Caco-2 (cell line): Measurements from ENCODE around the gene DUOX1. TPM values are rescaled to one million over a fixed set of nuclear protein-coding genes. Genes with fewer than 3 reads are reported as not detected.

Experiments
- BruUV-seq: library from RNA; stranded (reverse); fragments of 400-500 nt; replicated peaks from 2 replicates; lab custom pipeline; 2021; lab: Mats Ljungman, UMichigan
- CTCF ChIA-PET: fragments of 300-600 bp; sonication (Branson Sonifier 250); formaldehyde crosslinking; loops from one replicate; lab custom pipeline; 2022; ENCODE audit warnings: antibody characterized with exemption; lab: Charles Lee
- POLR2A ChIA-PET: fragments of 300-600 bp; sonication (Branson Sonifier 250); formaldehyde crosslinking; loops from one replicate; lab custom pipeline; 2022; ENCODE audit warnings: antibody characterized with exemption; lab: Charles Lee
- DNase-seq, 2 experiments: peaks; one replicate each; pipeline versions ENCODE4 v3.0.0 to v3.0.0-alpha.2; 2020 to 2022
- H3K27me3 ChIP-seq: replicated peaks from 2 replicates; pipeline ENCODE4 v1.6.0; 2011; ENCODE audit warnings: low read length; ENCODE audit not compliant: control insufficient read depth, insufficient read depth
- H3K36me3 ChIP-seq: 2 replicates; pipeline ENCODE4 v1.5.1; 2011; ENCODE audit warnings: low read length; ENCODE audit not compliant: control insufficient read depth, insufficient read depth
- H3K4me1 ChIP-seq: fragments of 250-450 bp; sonication (Bioruptor Pico); 2 replicates; pipeline ENCODE4 v1.5.1; 2020; ENCODE audit warnings: mild to moderate bottlenecking
- H3K4me3 ChIP-seq: 2 replicates; pipeline ENCODE4 v1.5.1; 2011; ENCODE audit warnings: low read depth, mild to moderate bottlenecking, control low read depth, low read length
- H3K9me3 ChIP-seq: fragments of 250-450 bp; sonication (Bioruptor Pico); 2 replicates; pipeline ENCODE4 v1.5.1; 2020; ENCODE audit warnings: mild to moderate bottlenecking, moderate library complexity
- H3K27ac Mint-ChIP-seq: one replicate; pipeline ENCODE4 v1.8.0; 2022; ENCODE audit warnings: mixed read lengths; ENCODE audit not compliant: unreplicated experiment
- H3K27me3 Mint-ChIP-seq: one replicate; pipeline ENCODE4 v1.8.0; 2022; ENCODE audit warnings: mixed read lengths; ENCODE audit not compliant: insufficient read depth, unreplicated experiment
- H3K36me3 Mint-ChIP-seq: one replicate; pipeline ENCODE4 v1.8.0; 2022; ENCODE audit warnings: mild to moderate bottlenecking, mixed read lengths; ENCODE audit not compliant: insufficient read depth, unreplicated experiment
- H3K4me1 Mint-ChIP-seq: one replicate; pipeline ENCODE4 v1.8.0; 2022; ENCODE audit warnings: low read depth, mixed read lengths; ENCODE audit not compliant: unreplicated experiment
- H3K4me3 Mint-ChIP-seq: one replicate; pipeline ENCODE4 v1.8.0; 2022; ENCODE audit warnings: mild to moderate bottlenecking, moderate library complexity, mixed read lengths; ENCODE audit not compliant: unreplicated experiment
- H3K9me3 Mint-ChIP-seq: one replicate; pipeline ENCODE4 v1.8.0; 2022; ENCODE audit warnings: mixed read lengths; ENCODE audit not compliant: unreplicated experiment
- CTCF ChIP-seq, 2 experiments: fragments of 200-600 bp in 1 of 2; IDR thresholded peaks; 1 replicate in 1 of 2; 2 replicates in 1 of 2; pipeline versions ENCODE4 v1.5.1 to v1.8.0; 2011 to 2022; ENCODE audit warnings: antibody characterized with exemption in 1 of 2, control low read depth in 1 of 2, inconsistent platforms in 1 of 2, low read depth in 1 of 2, low read length in 1 of 2, mild to moderate bottlenecking in 1 of 2, moderate library complexity in 1 of 2; ENCODE audit not compliant: insufficient read depth in 1 of 2, severe bottlenecking in 1 of 2, unreplicated experiment in 1 of 2
- intact Hi-C: fragments of 100-400 bp; cut with micrococcal nuclease; formaldehyde crosslinking; loops from one replicate; pipeline ENCODE4 v1.10.0; 2022; ENCODE audit not compliant: unreplicated experiment
- total RNA-seq: library from RNA; stranded (reverse); gene quantifications from 2 replicates; pipeline ENCODE4 v1.2.3, GENCODE V29; 2022

The DUOX1 gene
- total RNA-seq, 1 experiment from 2014 or later: 0.14 TPM

DNA sequence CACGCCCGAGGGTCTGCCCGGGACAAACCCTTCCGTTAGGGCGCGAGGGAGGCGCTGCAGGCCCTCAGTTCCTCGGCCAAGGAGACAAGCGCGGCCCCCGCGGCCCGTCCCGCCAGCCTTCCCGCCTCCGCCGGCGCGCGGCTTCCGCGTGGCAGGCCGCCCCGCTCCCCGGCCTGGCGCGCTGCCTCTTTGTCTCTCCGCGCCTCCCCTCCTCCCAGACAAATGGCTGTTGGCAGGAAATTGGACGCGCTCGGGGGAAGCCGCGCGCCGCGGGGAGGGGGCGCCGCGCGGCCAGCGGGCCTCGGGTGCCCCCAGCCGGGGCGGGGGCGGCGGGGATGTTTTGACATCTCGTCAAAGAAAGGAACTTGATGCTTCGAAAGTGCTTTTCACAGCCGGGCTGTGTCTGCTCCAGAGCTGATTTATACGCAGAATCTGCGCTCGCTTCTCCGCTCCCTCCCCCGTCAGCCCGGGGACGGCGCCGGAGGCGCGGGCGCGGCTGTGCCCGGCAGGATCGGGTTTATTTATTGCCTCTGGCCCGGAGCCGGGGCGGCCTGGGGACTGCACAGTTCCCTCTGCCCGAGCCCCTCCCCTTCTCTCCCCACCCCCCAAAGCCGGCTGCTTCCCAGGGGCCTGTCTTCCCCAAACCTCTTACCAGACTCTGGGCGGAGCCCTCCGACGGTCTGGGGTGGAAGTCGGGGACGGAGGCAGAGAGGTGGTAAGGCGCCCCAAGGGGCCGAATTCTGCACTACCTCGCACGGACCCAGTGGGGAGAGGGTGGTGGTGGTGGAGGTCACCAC lies 37.2 kb downstream of the DUOX1 start:
- no TSS peak for BruUV-seq
- intact Hi-C loops: loop anchor here (1.0 to 2.0 kb wide), 3 partner anchors 20 to 282 kb away; partner anchors contain the start of gene SHF

GRCh38 chr15:45167631-45168205 lies 37.9 kb downstream of the DUOX1 start:
- peak overlapping the region; percentile 69 for H3K27ac Mint-ChIP-seq
- POLR2A ChIA-PET: interaction anchor here (0.7 kb wide), 1 partner anchor 388 kb away, joined by 3 read pairs; no protein-coding TSS in a partner anchor
- CTCF ChIA-PET: interaction anchor here (0.9 to 1.2 kb wide), 3 partner anchors 36 to 49 kb away, joined by 3 to 5 read pairs (median 4); no protein-coding TSS in a partner anchor
- H3K4me3 ChIP-seq: peak overlapping the region; percentile 52
- H3K27me3 ChIP-seq: no peaks in the 10 kb centered on the region
- no peak for TF ChIP-seq CTCF (IDR thresholded peaks at IDR 0.05; ENCODE audit: insufficient read depth in 1 of 2, low read depth in 1 of 2, low read length in 1 of 2, severe bottlenecking in 1 of 2, unreplicated experiment in 1 of 2)
- peaks cover 27% of the 10 kb centered on the region for H3K4me1 ChIP-seq
- no peaks in the 10 kb centered on the region for H3K9me3 ChIP-seq
- H3K4me3 Mint-ChIP-seq: peak overlapping the region; percentile 71
- H3K36me3 ChIP-seq: no peaks in the 10 kb centered on the region; the same call in 1 of the 2 replicates
- BruUV-seq: TSS peak; percentile 48
- H3K27me3 Mint-ChIP-seq: no peaks in the 10 kb centered on the region
- peaks cover 15% of the 10 kb centered on the region for H3K4me1 Mint-ChIP-seq
- intact Hi-C loops: loop anchor here (1.0 to 2.0 kb wide), 3 partner anchors 19 to 281 kb away; partner anchors contain the start of gene SHF
- DNase-seq: no peak
- peaks cover 17% of the 10 kb centered on the region for H3K36me3 Mint-ChIP-seq
- no peaks in the 10 kb centered on the region for H3K9me3 Mint-ChIP-seq

More for the DNA sequence above, 37.2 kb downstream of the DUOX1 start:
- Mint-ChIP-seq H3K9me3 (no peaks in the 10 kb centered on the region), H3K4me3 (peak overlapping the region; percentile 71), H3K27ac (peak overlapping the region; percentile 69), H3K4me1 (peaks cover 17% of the 10 kb centered on the region), H3K36me3 (peaks cover 17% of the 10 kb centered on the region), H3K27me3 (no peaks in the 10 kb centered on the region)
- Histone ChIP-seq H3K4me1 (peaks cover 32% of the 10 kb centered on the region), H3K27me3 (no peaks in the 10 kb centered on the region), H3K4me3 (peak overlapping the region; percentile 52), H3K9me3 (no peaks in the 10 kb centered on the region), H3K36me3 (no peaks in the 10 kb centered on the region; the same call in 1 of the 2 replicates)
- peak; percentile 46 to 80 for TF ChIP-seq CTCF (IDR thresholded peaks at IDR 0.05; ENCODE audit: insufficient read depth in 1 of 2, low read depth in 1 of 2, low read length in 1 of 2, severe bottlenecking in 1 of 2, unreplicated experiment in 1 of 2)
- CTCF ChIA-PET: interaction anchor here (0.9 to 1.2 kb wide), 3 partner anchors 35 to 49 kb away, joined by 3 to 5 read pairs (median 4); no protein-coding TSS in a partner anchor
- peak; percentile 88 to 89 for DNase-seq
- POLR2A ChIA-PET: interaction anchor here (0.7 kb wide), 1 partner anchor 389 kb away, joined by 3 read pairs; no protein-coding TSS in a partner anchor

DNA sequence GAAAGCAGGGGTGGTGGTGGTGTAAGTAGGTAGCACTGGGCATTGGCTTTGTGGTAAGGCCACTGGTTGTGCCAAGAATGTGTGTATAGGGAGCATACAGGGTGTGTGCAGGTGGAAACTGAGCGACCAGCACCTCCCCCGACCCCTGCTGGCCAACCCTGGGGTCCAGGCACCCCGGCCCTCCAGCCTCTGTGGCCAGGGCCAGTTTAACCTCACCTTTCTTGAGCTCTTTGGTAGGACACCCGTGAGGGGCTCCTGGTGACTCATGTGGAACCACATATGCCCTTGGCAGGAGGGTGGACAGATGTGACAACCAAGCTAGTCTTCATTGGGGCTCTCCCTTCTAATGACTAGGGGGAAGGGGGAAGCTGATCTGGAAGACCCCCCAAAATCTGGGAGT lies 38.5 kb downstream of the DUOX1 start:
- intact Hi-C loops: no loop called here
- Mint-ChIP-seq H3K4me3 (no peak overlapping the region), H3K9me3 (no peaks in the 10 kb centered on the region), H3K27ac (no peak overlapping the region), H3K4me1 (peaks cover 9% of the 10 kb centered on the region), H3K27me3 (no peaks in the 10 kb centered on the region), H3K36me3 (peaks cover 12% of the 10 kb centered on the region)
- H3K9me3 ChIP-seq: no peaks in the 10 kb centered on the region
- no TSS peak for BruUV-seq
- H3K27me3 ChIP-seq: no peaks in the 10 kb centered on the region
- H3K4me3 ChIP-seq: no peak overlapping the region
- H3K4me1 ChIP-seq: peaks cover 21% of the 10 kb centered on the region
- POLR2A ChIA-PET: no interaction called here
- CTCF ChIA-PET: interaction anchor here (1.0 to 1.2 kb wide), 2 partner anchors 41 to 50 kb away, joined by 4 to 5 read pairs; no protein-coding TSS in a partner anchor
- TF ChIP-seq CTCF (IDR thresholded peaks at IDR 0.05; ENCODE audit: insufficient read depth in 1 of 2, low read depth in 1 of 2, low read length in 1 of 2, severe bottlenecking in 1 of 2, unreplicated experiment in 1 of 2): no peak
- no peak for DNase-seq
- no peaks in the 10 kb centered on the region; the same call in 1 of the 2 replicates for H3K36me3 ChIP-seq
